ENCODE data around the gene SLC35D2.
"Not testable (repeated sequence)": the region's sequence is repeated elsewhere in the genome, so short reads cannot be mapped to it uniquely, and the experiment has no call there.

Gene SLC35D2

DNA sequence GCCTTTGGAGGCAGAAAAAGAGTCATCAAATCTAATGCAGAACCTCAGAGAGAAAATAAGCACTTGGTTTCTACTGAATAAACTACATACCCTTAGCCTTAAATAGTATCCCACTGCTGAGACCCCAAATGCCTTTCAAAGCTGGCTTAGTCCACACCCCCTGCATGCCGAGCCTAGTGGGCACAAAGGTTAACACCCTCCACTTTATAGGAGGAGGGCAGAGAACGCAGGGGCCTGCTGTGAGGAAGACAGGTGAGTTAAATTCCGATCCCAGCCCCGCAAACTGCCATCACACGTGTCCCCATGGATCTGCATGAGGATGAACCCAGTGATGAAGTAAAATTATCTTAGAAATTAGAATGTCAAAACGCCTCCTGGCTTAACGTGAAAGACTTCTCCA is 62.0 kb downstream of the SLC35D2 start:
- Mint-ChIP-seq H3K4me3 (no peak overlapping the region), H3K27me3 (no peaks in the 10 kb centered on the region), H3K36me3 (ENCODE audit: low read depth) (no peaks in the 10 kb centered on the region), H3K27ac (no peak overlapping the region), H3K4me1 (ENCODE audit: low read depth) (no peaks in the 10 kb centered on the region), H3K9me3 (no peaks in the 10 kb centered on the region)
- no peak for DNase-seq

DNA sequence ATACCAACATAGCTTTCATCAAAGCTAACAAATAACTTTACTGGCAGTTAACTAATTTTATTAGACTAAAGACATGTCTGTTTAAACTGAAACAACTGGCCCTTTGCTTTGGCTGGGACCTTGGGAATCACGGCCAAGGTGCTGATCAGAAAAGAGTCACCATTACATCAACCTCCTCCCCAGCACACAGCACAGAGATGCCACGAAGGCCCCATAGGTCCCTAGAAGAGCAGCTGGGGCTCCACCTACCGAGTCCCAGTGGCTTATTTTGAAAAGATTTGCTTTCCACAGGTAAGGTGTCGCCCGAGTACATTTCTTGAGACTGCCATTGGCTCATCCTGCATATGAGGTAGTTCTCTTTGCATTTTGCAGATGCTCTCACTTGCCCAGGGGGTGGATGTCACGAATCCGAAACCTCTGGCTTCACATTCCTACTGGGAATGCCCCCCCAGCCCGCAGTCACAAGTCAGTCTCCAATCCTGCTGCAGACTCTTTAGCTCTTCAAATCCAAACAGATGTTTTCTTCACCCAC is 62.7 kb downstream of the SLC35D2 start:
- H3K27me3 Mint-ChIP-seq, result no peaks in the 10 kb centered on the region
- H3K27ac Mint-ChIP-seq, result no peak overlapping the region
- no peaks in the 10 kb centered on the region for H3K4me1 Mint-ChIP-seq (ENCODE audit: low read depth)
- no peak for DNase-seq
- H3K36me3 Mint-ChIP-seq (ENCODE audit: low read depth), result no peaks in the 10 kb centered on the region
- no peak overlapping the region for H3K4me3 Mint-ChIP-seq
- H3K9me3 Mint-ChIP-seq, result no peaks in the 10 kb centered on the region

DNA sequence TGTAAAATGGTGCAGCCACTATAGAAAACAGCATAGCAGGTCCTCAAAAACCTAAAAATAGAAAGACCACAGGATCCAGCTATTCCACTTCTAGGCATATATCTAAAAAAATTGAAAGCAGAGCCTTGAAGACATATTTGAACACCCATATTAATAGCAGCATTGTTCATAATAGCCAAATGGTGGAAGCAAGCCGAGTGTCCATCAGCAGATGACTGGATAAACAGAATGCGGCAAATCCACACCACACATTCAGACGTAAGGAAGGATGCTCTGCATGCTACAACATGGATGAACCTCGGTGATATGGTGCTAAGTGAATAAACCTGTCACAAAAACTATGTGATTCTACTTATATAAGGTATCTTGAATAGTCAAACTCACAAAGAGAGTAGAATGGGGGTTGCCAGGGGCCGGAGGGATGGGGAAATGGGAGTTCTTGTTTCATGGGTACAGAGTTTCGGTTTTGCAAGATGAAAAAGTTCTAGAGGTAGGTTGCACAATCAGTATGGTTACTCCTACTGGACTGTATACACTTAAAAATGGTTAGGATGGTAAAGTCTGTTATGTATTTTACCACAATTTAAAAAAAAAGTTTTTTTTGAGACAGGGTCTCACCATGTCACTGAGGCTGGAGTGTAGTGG is 64.5 kb downstream of the SLC35D2 start:
- Mint-ChIP-seq H3K27ac (no peak overlapping the region), H3K9me3 (no peaks in the 10 kb centered on the region), H3K4me1 (ENCODE audit: low read depth) (no peaks in the 10 kb centered on the region), H3K27me3 (no peaks in the 10 kb centered on the region), H3K36me3 (ENCODE audit: low read depth) (no peaks in the 10 kb centered on the region), H3K4me3 (no peak overlapping the region)
- DNase-seq, result no peak

DNA sequence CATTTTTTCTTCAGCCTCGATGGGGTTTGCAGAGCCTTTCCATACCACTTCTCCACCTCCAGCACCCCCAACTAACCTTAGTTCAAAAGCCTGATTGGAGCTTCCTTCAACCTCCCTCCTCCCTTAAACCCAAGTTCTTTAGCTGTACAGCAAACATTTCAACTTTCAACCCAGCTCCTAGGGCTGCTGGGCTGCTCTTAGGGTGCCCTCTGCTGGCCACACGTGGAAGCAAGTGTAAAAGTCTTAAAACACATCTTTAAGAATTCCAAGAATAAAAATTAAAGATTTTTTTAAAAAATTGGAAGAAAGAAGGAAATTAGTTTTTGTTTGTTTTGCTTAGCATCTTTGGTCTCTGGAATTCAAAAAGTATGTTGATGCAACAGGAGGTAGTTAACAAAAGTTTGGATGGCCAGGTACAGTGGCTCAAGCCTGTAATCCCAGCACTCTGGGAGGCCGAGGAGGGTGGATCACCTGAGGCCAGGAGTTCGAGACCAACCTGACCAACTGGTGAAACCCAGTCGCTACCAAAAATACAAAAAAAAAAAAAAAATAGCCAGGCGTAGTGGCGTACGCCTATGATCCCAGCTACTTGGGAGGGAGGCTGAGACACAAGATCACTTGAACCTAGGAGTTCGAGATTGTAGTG is 66.1 kb downstream of the SLC35D2 start:
- Mint-ChIP-seq H3K9me3 (peaks cover 11% of the 10 kb centered on the region), H3K27me3 (no peaks in the 10 kb centered on the region), H3K4me1 (ENCODE audit: low read depth) (no peaks in the 10 kb centered on the region), H3K27ac (no peak overlapping the region), H3K4me3 (no peak overlapping the region), H3K36me3 (ENCODE audit: low read depth) (peaks cover 5% of the 10 kb centered on the region)
- DNase-seq, result peak; percentile 71

DNA sequence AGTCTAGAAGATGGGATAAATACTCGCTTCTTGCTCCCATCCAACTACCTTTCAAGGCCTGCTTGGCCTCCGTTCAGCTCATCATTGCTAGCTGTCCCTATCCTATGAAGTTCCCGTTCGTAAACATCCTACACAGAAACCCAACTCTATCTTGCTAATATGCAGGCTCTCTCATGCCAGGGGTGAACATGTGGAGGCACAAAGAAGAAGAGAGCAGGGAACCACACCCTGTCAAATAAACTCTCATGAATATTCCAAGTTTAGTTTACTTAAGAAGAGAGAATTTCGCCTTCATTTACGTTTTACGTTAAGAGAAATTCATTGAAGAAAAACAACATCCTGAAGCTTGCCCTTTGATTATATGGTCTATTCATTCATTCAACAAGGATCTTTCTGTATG is 73.7 kb downstream of the SLC35D2 start:
- H3K36me3 Mint-ChIP-seq (ENCODE audit: low read depth), result peaks cover 5% of the 10 kb centered on the region
- no peaks in the 10 kb centered on the region for H3K4me1 Mint-ChIP-seq (ENCODE audit: low read depth)
- no peak for DNase-seq
- H3K9me3 Mint-ChIP-seq, result peaks cover 20% of the 10 kb centered on the region
- no peaks in the 10 kb centered on the region for H3K27me3 Mint-ChIP-seq
- no peak overlapping the region for H3K27ac Mint-ChIP-seq
- no peak overlapping the region for H3K4me3 Mint-ChIP-seq

DNA sequence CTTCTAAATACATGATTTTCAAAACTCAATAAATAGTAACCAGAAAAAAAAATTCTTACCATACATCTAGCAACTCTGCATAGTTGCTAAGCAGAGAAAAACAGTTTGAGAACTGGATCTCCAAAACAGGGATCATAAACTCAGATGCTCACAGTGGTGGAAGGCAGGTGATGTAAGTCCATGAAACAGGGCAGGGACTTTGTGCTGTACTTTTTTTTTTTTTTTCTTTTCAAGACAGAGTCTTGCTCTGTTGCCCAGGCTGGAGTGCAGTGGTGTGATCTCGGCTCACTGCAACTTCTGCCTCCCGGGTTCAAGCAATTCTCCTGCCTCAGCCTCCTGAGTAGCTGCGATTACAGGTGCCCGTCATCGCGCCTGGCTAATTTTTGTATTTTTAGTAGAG is 76.6 kb downstream of the SLC35D2 start:
- DNase-seq; H3K4me1 Mint-ChIP-seq (ENCODE audit: low read depth); H3K36me3 Mint-ChIP-seq (ENCODE audit: low read depth); H3K27ac Mint-ChIP-seq; H3K27me3 Mint-ChIP-seq; H3K9me3 Mint-ChIP-seq; H3K4me3 Mint-ChIP-seq: not testable (repeated sequence)

DNA sequence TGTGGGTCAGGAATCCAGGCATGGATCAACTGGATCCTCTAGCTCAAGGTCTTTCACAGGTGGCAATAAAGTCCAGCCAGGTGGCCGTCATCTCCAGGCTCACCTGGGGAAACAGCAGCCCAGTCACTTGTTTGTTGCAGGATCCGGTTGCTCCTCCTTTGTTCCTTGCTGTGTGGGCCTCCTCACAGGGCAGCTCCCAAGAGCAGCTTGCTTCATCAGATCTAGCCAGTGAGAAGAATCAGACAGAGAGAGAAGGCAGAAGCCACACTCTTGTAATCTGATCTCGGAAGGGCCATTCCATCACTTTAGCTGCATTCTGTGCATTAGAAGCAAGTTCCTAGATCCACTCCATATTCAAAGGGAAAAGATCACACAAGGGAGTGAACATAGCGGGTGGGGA is 78.3 kb downstream of the SLC35D2 start:
- H3K4me3 Mint-ChIP-seq, result no peak overlapping the region
- H3K36me3 Mint-ChIP-seq (ENCODE audit: low read depth), result no peaks in the 10 kb centered on the region
- no peaks in the 10 kb centered on the region for H3K4me1 Mint-ChIP-seq (ENCODE audit: low read depth)
- no peaks in the 10 kb centered on the region for H3K9me3 Mint-ChIP-seq
- no peaks in the 10 kb centered on the region for H3K27me3 Mint-ChIP-seq
- H3K27ac Mint-ChIP-seq, result no peak overlapping the region
- no peak for DNase-seq

DNA sequence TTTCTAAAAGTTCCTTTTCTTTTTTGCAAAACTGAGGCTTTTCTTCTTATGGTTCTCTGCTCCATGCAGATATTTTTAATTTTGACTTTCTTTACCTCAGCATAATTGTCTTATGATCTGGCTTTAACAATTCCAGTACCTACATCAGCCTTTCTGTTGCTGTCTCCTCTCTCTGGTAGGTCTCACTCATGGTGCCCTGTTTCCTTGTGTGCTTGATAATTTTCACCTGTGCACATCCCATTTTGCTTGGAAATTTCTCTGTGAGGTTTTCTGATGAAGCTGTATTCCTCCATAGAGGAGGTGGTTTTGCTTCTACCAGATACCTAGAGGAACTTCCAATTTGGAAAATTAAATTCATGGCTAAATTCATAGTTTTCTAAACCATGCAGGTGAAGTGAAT is 79.3 kb downstream of the SLC35D2 start:
- no peak overlapping the region for H3K4me3 Mint-ChIP-seq

DNA sequence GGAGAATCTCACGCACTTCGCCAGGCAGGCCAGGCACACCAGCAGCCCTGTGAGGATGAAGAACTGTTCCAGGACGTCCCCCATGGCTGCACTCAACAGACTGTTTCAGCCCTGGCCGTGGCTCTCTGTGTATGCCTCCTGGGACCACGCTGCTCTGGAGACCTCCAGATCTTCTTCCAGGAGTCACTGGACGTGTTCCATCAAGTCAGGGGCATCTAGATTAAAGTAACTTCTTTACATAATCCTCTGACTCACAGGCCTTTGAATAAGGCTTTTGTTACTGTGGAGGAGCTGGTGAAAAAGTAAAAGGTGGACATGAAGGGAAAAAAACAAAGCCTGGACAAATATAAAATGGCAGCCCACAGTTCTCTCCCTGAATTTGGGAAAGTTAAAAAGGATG is 81.5 kb downstream of the SLC35D2 start, which contains the start of gene HSD17B3:
Gene HSD17B3 (minus strand): TSS at position 156 of the 400 bp plus-strand sequence. CDS start 72 bp downstream, at position 84.
- Mint-ChIP-seq H3K4me1 (ENCODE audit: low read depth) (no peaks in the 10 kb centered on the region), H3K27ac (no peak within 1 kb of the TSS), H3K27me3 (no peaks in the 10 kb centered on the region), H3K4me3 (no peak within 1 kb of the TSS), H3K36me3 (ENCODE audit: low read depth) (no peaks in the 10 kb centered on the region), H3K9me3 (no peaks in the 10 kb centered on the region)
- no peak for DNase-seq

More for the DNA sequence above, 79.3 kb downstream of the SLC35D2 start:
- no peak for DNase-seq
- Mint-ChIP-seq H3K27ac (no peak overlapping the region), H3K4me1 (ENCODE audit: low read depth) (no peaks in the 10 kb centered on the region), H3K9me3 (no peaks in the 10 kb centered on the region), H3K27me3 (no peaks in the 10 kb centered on the region), H3K36me3 (ENCODE audit: low read depth) (no peaks in the 10 kb centered on the region)

DNA sequence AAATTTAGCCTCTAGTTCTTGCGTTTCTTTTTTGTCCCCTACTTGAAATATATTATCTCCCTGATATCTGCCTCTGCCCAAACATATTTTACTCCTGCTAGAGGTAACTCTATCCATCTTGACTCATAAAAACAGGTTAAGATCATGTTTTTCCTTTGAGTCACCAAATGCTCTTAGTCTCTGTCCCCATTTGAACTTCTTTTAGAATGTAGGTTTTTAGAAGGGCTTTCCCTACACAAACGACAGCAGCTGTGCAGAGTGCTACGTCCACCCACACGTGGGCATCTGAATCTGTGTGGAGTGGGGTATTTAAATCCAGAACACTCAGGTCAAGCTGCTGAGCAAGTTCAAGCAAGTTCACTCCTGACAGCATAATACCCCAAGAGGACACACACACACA is 83.7 kb downstream of the SLC35D2 start:
- no peaks in the 10 kb centered on the region for H3K36me3 Mint-ChIP-seq (ENCODE audit: low read depth)
- no peaks in the 10 kb centered on the region for H3K4me1 Mint-ChIP-seq (ENCODE audit: low read depth)
- H3K4me3 Mint-ChIP-seq, result no peak overlapping the region
- H3K27me3 Mint-ChIP-seq, result peaks cover 3% of the 10 kb centered on the region
- no peak for DNase-seq
- no peak overlapping the region for H3K27ac Mint-ChIP-seq
- H3K9me3 Mint-ChIP-seq, result no peaks in the 10 kb centered on the region

DNA sequence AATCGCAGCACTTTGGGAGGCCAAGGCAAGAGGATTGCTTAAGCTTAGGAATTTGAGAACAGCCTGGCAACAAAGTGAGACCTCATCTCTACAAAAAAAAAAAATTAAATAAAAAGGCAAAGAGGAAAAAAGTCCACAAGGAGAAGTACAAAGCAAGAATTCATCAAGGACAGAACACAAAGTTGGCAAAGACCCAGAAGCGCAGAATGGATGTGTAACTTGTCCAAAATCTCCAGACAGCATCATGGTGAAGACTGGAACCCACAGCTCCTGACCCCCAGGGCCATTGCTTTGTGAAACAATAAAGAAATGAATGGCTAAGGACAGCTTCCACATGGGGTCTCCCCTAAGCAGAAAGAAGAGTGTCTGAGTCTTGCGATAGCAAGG is 89.4 kb downstream of the SLC35D2 start:
- Mint-ChIP-seq H3K4me3 (no peak overlapping the region), H3K4me1 (ENCODE audit: low read depth) (no peaks in the 10 kb centered on the region), H3K27me3 (peaks cover 3% of the 10 kb centered on the region), H3K27ac (no peak overlapping the region), H3K9me3 (no peaks in the 10 kb centered on the region), H3K36me3 (ENCODE audit: low read depth) (no peaks in the 10 kb centered on the region)
- no peak for DNase-seq

DNA sequence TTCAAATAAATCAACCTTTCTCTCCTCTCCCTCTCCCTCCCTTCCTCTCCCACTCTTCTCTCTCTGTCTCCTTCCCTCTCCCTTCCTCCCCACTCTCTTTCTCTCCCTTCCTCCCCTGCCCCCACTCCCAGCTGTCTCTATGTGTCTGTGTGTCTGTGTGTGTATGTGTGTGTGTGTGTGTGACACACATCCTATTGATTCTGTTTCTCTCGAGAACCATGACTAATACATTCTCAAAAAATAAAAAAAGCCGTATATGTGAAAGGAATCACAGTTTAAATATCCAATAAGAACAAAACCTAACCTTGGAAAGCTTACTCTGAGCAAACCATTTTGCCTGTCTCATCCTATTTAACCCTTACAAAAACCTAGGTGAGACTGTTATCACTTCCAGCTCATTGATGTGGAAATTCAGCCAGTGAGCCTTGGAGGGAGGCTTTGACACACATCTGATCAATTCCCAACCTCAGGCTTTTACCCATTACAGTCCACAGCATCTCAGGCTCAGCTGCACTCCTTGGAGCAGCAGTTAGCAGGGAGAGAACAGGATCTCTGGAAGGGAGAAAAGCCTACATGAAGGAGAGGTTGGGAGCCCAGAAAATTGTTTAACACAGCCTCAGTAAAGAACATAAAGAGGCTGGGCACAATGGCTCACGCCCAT is 89.9 kb downstream of the SLC35D2 start:
- Mint-ChIP-seq H3K9me3 (no peaks in the 10 kb centered on the region), H3K4me1 (ENCODE audit: low read depth) (no peaks in the 10 kb centered on the region), H3K27me3 (peaks cover 3% of the 10 kb centered on the region), H3K4me3 (no peak overlapping the region), H3K27ac (no peak overlapping the region), H3K36me3 (ENCODE audit: low read depth) (no peaks in the 10 kb centered on the region)
- DNase-seq, result no peak

DNA sequence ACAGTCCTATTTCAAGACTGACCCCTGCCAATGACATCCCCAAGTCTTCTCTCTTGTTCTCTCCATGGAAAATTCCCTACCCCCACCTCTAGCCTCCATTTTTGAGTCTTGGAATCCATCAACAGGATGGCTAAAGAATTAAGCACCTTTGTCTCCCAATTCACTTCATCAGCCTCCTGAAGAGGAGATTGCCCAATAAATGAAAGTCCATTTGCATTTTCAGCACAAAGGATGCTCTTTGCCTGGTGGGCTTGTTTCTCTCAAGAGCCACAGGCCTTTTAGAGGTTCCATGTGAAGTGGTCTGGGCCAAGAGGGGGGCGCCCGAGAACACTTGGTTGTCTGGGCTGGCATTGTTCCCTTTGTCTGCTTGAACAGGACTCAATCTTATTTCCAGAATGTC is 94.1 kb downstream of the SLC35D2 start:
- Mint-ChIP-seq H3K27ac (no peak overlapping the region), H3K4me3 (no peak overlapping the region), H3K27me3 (peaks cover 11% of the 10 kb centered on the region), H3K4me1 (ENCODE audit: low read depth) (no peaks in the 10 kb centered on the region), H3K9me3 (peaks cover 5% of the 10 kb centered on the region), H3K36me3 (ENCODE audit: low read depth) (no peaks in the 10 kb centered on the region)
- no peak for DNase-seq

DNA sequence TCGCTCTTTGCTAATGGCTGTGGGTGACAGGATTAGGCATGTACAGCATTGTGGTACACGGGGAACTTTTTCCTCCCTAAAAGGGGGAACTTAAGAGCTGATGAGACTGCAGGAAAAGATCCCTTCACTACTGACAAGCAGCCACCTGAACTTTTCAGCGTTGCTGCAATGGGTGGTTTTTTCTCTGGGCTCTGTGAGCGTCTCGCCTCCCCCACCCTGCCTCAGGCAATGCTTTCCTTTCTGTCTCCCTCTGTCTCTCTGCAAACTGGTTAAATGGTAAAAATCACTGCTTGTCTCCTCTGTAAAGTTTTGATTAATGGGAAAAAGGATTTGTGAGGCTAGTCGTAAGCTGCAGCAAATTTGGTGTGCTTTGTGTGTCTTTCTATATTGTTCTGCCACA is 101.9 kb downstream of the SLC35D2 start:
- no peaks in the 10 kb centered on the region for H3K36me3 Mint-ChIP-seq (ENCODE audit: low read depth)
- H3K9me3 Mint-ChIP-seq, result peaks cover 5% of the 10 kb centered on the region
- H3K4me1 Mint-ChIP-seq (ENCODE audit: low read depth), result no peaks in the 10 kb centered on the region
- H3K27ac Mint-ChIP-seq, result no peak overlapping the region
- H3K27me3 Mint-ChIP-seq, result peaks cover 19% of the 10 kb centered on the region
- H3K4me3 Mint-ChIP-seq, result no peak overlapping the region
- no peak for DNase-seq

DNA sequence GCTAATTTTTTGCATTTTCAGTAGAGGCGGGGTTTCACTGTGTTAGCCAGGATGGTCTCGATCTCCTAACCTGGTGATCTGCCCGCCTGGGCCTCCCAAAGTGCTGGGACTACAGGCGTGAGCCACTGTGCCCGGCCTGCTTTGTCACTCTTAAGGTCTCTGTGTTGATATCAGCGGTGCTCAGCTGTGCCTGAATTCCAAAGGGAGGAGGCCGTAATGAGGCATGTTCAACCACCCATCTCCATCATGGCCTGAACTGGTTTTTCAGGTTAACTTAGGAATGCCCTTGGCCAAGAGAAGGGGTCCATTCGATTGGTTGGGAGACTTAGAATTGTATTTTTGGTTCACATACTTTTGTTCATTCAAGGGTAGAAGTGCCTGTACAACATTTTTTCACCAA is 103.6 kb downstream of the SLC35D2 start:
- H3K4me1 Mint-ChIP-seq (ENCODE audit: low read depth), result no peaks in the 10 kb centered on the region
- peaks cover 4% of the 10 kb centered on the region for H3K9me3 Mint-ChIP-seq
- no peak overlapping the region for H3K4me3 Mint-ChIP-seq
- no peaks in the 10 kb centered on the region for H3K36me3 Mint-ChIP-seq (ENCODE audit: low read depth)
- no peak overlapping the region for H3K27ac Mint-ChIP-seq
- peaks cover 9% of the 10 kb centered on the region for H3K27me3 Mint-ChIP-seq
- no peak for DNase-seq

Data from activated T-cell treated with anti-CD3 and anti-CD28 coated beads, Interleukin-2, amount 50 U/mL, for 24 hours (primary cell).